Stomach smooth muscle (tissue), 2 donors: ENCODE data around the gene ETNPPL.

Source experiments
- H3K27ac ChIP-seq: one replicate; pipeline ENCODE4 v1.7.0; 2013; ENCODE audit warnings: mild to moderate bottlenecking, low read length, inconsistent platforms
- H3K27me3 ChIP-seq, 2 donors: one replicate each; pipeline ENCODE4 v1.7.0; 2013; ENCODE audit warnings: low read length in 2 of 2; ENCODE audit not compliant: insufficient read depth in 2 of 2, control insufficient read depth in 1 of 2
- H3K36me3 ChIP-seq, 2 donors: one replicate each; pipeline ENCODE4 v1.7.0; 2013; ENCODE audit warnings: low read length in 2 of 2; ENCODE audit not compliant: control insufficient read depth in 2 of 2, insufficient read depth in 2 of 2
- H3K4me1 ChIP-seq: one replicate; pipeline ENCODE4 v1.7.0; 2013; ENCODE audit warnings: low read length; ENCODE audit not compliant: control insufficient read depth, insufficient read depth
- H3K4me3 ChIP-seq, 2 donors: one replicate each; pipeline ENCODE4 v1.7.0; 2013; ENCODE audit warnings: low read length in 2 of 2
- H3K9ac ChIP-seq, 2 donors: one replicate each; pipeline ENCODE4 v1.7.0; 2013; ENCODE audit warnings: low read length in 2 of 2, mild to moderate bottlenecking in 1 of 2
- H3K9me3 ChIP-seq, 2 donors: one replicate each; pipeline ENCODE4 v1.7.0; 2013; ENCODE audit warnings: low read length in 2 of 2; ENCODE audit not compliant: control insufficient read depth in 2 of 2
- donor health status: healthy.
- donor health status: Pancreatic carcinoma.

Gene ETNPPL

GRCh38 chr4:108762559-108763225 lies at the start of gene ETNPPL:
ETNPPL (minus strand) TSS chr4:108763053; CDS start chr4:108762898, 155 bp downstream.
- Histone ChIP-seq H3K9me3 (no peaks in the 10 kb centered on the region), H3K4me3 (peak within 1 kb of the TSS; percentile 79 to 84), H3K9ac (peak within 1 kb of the TSS in 1 of 2 donors; percentile 48), H3K27ac (no peak within 1 kb of the TSS), H3K36me3 (no peaks in the 10 kb centered on the region), H3K4me1 (peaks cover 8% of the 10 kb centered on the region), H3K27me3 (peaks cover 4 to 12% of the 10 kb centered on the region in 2 donors)

- H3K27me3 ChIP-seq, result no peaks in the 10 kb centered on the region
- no peak overlapping the region for H3K4me3 ChIP-seq
- no peaks in the 10 kb centered on the region for H3K9me3 ChIP-seq
- H3K4me1 ChIP-seq, result no peaks in the 10 kb centered on the region
- no peak overlapping the region for H3K9ac ChIP-seq
- no peak overlapping the region for H3K27ac ChIP-seq
- no peaks in the 10 kb centered on the region for H3K36me3 ChIP-seq
Observed at GRCh38 chr4:108811486-108811885, 48.6 kb upstream of the ETNPPL start.

GRCh38 chr4:108810087-108810486 lies 47.2 kb upstream of the ETNPPL start:
- Histone ChIP-seq H3K9ac (no peak overlapping the region), H3K9me3 (no peaks in the 10 kb centered on the region), H3K36me3 (no peaks in the 10 kb centered on the region), H3K27ac (no peak overlapping the region), H3K4me3 (no peak overlapping the region), H3K4me1 (no peaks in the 10 kb centered on the region), H3K27me3 (no peaks in the 10 kb centered on the region)

DNA sequence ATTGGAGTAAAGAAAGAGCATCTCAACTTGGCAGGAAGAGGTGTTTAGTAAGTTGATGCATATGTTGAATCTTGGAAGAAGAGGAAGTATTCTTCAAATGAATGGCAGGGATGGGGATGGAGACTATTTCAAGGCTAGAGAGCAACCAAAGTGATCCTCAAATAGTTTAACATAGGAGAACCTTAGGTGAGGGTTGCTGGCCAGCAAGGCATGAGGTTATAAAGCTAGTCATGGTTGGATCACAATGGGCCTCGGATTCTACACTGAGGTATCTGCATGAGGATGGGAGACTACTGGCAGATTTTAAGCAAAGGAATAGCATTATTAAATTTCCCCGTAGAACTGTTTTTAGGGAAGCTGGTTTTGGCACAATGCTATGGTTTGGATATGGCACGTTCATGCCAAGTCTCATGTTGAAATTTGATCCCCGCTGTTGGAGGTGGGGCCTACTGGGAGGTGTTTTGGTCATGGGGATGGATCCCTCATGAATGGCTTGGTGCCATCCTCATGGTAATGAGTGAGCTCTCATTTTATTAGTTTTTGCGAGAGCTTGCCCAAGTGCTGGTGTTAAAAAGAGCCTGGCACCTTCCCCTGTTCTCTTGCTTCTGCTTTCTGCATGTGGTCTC lies 41.9 kb upstream of the ETNPPL start:
- H3K36me3 ChIP-seq, result no peaks in the 10 kb centered on the region

GRCh38 chr4:108799306-108799705 lies 36.5 kb upstream of the ETNPPL start:
- H3K9ac ChIP-seq, result no peak overlapping the region
- H3K4me1 ChIP-seq, result no peaks in the 10 kb centered on the region
- H3K36me3 ChIP-seq, result no peaks in the 10 kb centered on the region
- H3K27me3 ChIP-seq, result peaks cover 0 to 2% of the 10 kb centered on the region in 2 donors
- H3K27ac ChIP-seq, result no peak overlapping the region
- no peak overlapping the region for H3K4me3 ChIP-seq
- no peaks in the 10 kb centered on the region for H3K9me3 ChIP-seq

More for the DNA sequence above, 41.9 kb upstream of the ETNPPL start:
- no peaks in the 10 kb centered on the region for H3K4me1 ChIP-seq
- peaks cover 0 to 2% of the 10 kb centered on the region in 2 donors for H3K27me3 ChIP-seq
- no peaks in the 10 kb centered on the region for H3K9me3 ChIP-seq
- H3K9ac ChIP-seq, result no peak overlapping the region
- H3K4me3 ChIP-seq, result no peak overlapping the region
- H3K27ac ChIP-seq, result no peak overlapping the region

- Histone ChIP-seq H3K9me3 (no peaks in the 10 kb centered on the region), H3K36me3 (no peaks in the 10 kb centered on the region), H3K4me3 (no peak overlapping the region), H3K27ac (no peak overlapping the region), H3K4me1 (peaks cover 3% of the 10 kb centered on the region), H3K27me3 (no peaks in the 10 kb centered on the region), H3K9ac (no peak overlapping the region)
Observed at GRCh38 chr4:108796173-108796572, 33.3 kb upstream of the ETNPPL start.

DNA sequence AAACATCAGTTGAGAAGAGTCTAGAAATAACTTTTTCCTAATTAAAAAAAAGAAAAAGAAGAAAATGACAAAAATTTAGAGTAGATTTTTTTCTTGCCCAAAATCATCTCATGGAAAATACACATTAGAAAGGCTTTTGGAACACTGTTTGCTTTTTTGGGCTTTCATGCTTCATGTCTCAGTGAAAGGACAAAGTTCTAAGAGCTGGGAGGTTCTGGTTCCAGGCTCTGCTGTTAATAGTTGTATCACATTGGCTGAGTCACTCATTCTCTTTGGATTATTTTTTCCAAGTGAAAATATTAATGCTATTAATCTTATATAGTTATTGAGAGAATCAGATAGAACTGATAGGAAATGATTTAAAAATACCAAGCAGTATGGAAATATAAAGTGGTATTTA lies 32.9 kb upstream of the ETNPPL start:
- Histone ChIP-seq H3K9ac (no peak overlapping the region), H3K27me3 (no peaks in the 10 kb centered on the region), H3K36me3 (no peaks in the 10 kb centered on the region), H3K9me3 (no peaks in the 10 kb centered on the region), H3K4me3 (no peak overlapping the region), H3K27ac (no peak overlapping the region), H3K4me1 (peaks cover 3% of the 10 kb centered on the region)

- Histone ChIP-seq H3K36me3 (no peaks in the 10 kb centered on the region), H3K4me1 (peaks cover 3% of the 10 kb centered on the region), H3K4me3 (no peak overlapping the region), H3K9ac (no peak overlapping the region), H3K27me3 (no peaks in the 10 kb centered on the region), H3K27ac (no peak overlapping the region), H3K9me3 (no peaks in the 10 kb centered on the region)
Observed at GRCh38 chr4:108794136-108794535, 31.3 kb upstream of the ETNPPL start.

DNA sequence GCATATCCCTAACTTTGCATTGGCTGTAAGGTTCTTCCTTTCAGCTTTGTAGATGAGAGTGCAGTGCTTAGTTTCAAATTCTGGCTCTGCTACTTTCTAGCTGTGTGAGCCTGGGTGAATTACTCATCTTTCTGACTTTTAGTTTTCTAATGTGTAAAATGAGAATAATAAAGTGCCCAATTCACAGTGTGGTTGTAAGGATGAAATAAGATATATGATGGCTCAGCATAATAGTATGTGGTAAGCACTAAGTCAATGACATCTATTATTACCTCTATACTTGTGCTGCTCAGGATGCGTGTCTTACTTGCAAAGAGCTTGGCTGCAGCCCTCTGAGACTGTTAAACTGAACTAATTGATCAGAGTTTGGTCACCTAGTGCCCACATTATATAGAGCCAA lies 30.6 kb upstream of the ETNPPL start:
- Histone ChIP-seq H3K9me3 (no peaks in the 10 kb centered on the region), H3K4me1 (peaks cover 3% of the 10 kb centered on the region)

DNA sequence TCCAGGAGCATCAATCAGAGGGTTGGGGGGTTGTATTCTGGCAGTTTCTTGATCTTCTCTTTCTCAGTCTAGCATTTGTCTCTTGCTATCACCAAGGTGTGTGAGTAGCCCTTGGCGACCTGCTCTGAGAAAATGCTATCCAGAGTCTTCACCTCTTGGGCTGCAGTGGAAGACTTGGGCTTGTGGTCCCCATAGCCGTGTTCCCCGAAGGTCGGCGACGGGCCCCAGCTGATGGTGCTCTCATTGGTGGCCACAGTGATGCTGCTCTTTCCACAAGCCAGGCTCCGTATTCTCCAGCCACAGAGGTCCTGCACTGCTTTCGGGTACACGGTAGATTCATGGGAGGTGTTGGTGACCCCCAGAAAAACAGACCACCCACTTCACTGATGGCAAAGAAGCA lies 25.9 kb upstream of the ETNPPL start:
- Histone ChIP-seq H3K9me3 (no peaks in the 10 kb centered on the region), H3K4me1 (no peaks in the 10 kb centered on the region), H3K27ac (no peak overlapping the region), H3K27me3 (no peaks in the 10 kb centered on the region), H3K36me3 (no peaks in the 10 kb centered on the region), H3K9ac (no peak overlapping the region), H3K4me3 (no peak overlapping the region)

More for the DNA sequence above, 30.6 kb upstream of the ETNPPL start:
- Histone ChIP-seq H3K4me3 (no peak overlapping the region), H3K9ac (no peak overlapping the region), H3K27ac (no peak overlapping the region), H3K36me3 (no peaks in the 10 kb centered on the region), H3K27me3 (no peaks in the 10 kb centered on the region)

DNA sequence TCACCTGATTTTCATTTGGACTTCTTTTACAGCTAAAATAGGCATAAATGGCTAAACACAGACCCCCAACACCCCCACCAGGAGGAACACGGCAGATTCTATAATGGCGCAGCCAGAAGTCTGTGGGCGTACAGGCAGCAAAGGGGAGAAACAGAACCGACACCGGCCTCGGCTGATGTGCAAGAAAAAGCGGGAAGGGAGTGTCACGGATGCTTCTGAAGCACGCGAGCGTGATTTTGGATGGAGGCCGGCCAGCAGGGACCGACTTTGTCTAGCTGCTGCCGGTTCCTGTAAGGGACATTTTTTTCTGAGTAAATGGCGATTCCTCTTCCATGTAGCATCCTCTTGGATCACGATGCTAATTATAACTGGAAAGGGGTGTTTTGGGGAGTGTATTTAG lies 24.9 kb upstream of the ETNPPL start:
- H3K9ac ChIP-seq, result no peak overlapping the region
- H3K27me3 ChIP-seq, result no peaks in the 10 kb centered on the region
- no peaks in the 10 kb centered on the region for H3K9me3 ChIP-seq
- no peak overlapping the region for H3K4me3 ChIP-seq
- H3K4me1 ChIP-seq, result no peaks in the 10 kb centered on the region
- H3K36me3 ChIP-seq, result no peaks in the 10 kb centered on the region
- no peak overlapping the region for H3K27ac ChIP-seq
